HepG2 (cell line): ENCODE data around the gene KERA. TPM values are rescaled to one million over a fixed set of nuclear protein-coding genes. Genes with fewer than 3 reads are reported as not detected.

Experiments
- ATAC-seq: fragments of 200-7000 bp; cut with Tn5 transposase; 3 replicates; pipeline ENCODE4 v1.9.1; 2020; ENCODE audit warnings: mild to moderate bottlenecking, moderate library complexity
- BruUV-seq: library from RNA; stranded (reverse); fragments of 400-500 nt; replicated peaks from 2 replicates; lab custom pipeline; 2021; lab: Mats Ljungman, UMichigan
- CTCF ChIA-PET: fragments of 300-600 bp; formaldehyde crosslinking; extraction: SDS; loops from one replicate; lab custom pipeline; 2021; ENCODE audit warnings: low total read pairs, inconsistent platforms, low intra/inter-chr PET ratio; lab: Yijun Ruan, JAX
- POLR2A ChIA-PET: fragments of 350-600 bp; sonication (Branson Sonifier 250); formaldehyde crosslinking; loops from one replicate; lab custom pipeline; 2020; ENCODE audit warnings: antibody characterized with exemption, inconsistent platforms; lab: Yijun Ruan, JAX
- DNase-seq: peaks from one replicate; pipeline ENCODE4 v3.0.0-alpha.2; 2015; ENCODE audit warnings: low spot score
- FAIRE-seq: peaks from 3 replicates; lab custom pipeline; 2011; peaks lifted over from hg19 to GRCh38; lab: Jason Lieb, UNC
- H2AFZ ChIP-seq: one replicate; pipeline ENCODE4 v1.6.1; 2011; ENCODE audit warnings: low read length, inconsistent platforms
- H3K27ac ChIP-seq: fragments of 300-600 bp; 3 replicates; pipeline ENCODE4 v1.8.0; 2011; ENCODE audit warnings: mixed run types, mild to moderate bottlenecking, mixed read lengths, low read length, inconsistent platforms; ENCODE audit not compliant: insufficient read depth; ENCODE audit errors: extremely low read length
- H3K27me3 ChIP-seq, 2 experiments: fragments of 200-600 bp in 1 of 2; 2 replicates in 1 of 2; 3 replicates in 1 of 2; pipeline versions ENCODE4 v1.6.0 to v1.8.0; 2011; ENCODE audit warnings: low read length in 2 of 2, mild to moderate bottlenecking in 2 of 2, moderate library complexity in 2 of 2, inconsistent platforms in 1 of 2; ENCODE audit not compliant: insufficient read depth in 2 of 2, control insufficient read depth in 1 of 2
- H3K36me3 ChIP-seq, 2 experiments: fragments of 200-600 bp in 1 of 2; replicated peaks in 1 of 2; 2 replicates in 1 of 2; 3 replicates in 1 of 2; pipeline versions ENCODE4 v1.5.1 to v1.8.0; 2011; ENCODE audit warnings: low read length in 2 of 2, inconsistent platforms in 1 of 2; ENCODE audit not compliant: insufficient read depth in 2 of 2, control insufficient read depth in 1 of 2
- H3K4me1 ChIP-seq: 2 replicates; pipeline ENCODE4 v1.5.1; 2012; ENCODE audit warnings: low read length, inconsistent platforms; ENCODE audit not compliant: insufficient read depth
- H3K4me2 ChIP-seq: 2 replicates; pipeline ENCODE4 v1.6.0; 2011; ENCODE audit warnings: low read depth, low read length, inconsistent platforms
- H3K4me3 ChIP-seq, 3 experiments: fragments of 200-600 bp in 1 of 3; sonication (generic), shearing (Covaris generic) in 1 of 3; replicated peaks in 1 of 3; 2 replicates each; pipeline ENCODE4 v1.5.1; 2011 to 2016; ENCODE audit warnings: low read length in 3 of 3, inconsistent platforms in 2 of 3, low read depth in 2 of 3, mild to moderate bottlenecking in 2 of 3, control low read depth in 1 of 3, mixed read lengths in 1 of 3; ENCODE audit not compliant: insufficient read depth in 1 of 3
- H3K79me2 ChIP-seq: one replicate; pipeline ENCODE4 v1.6.1; 2011; ENCODE audit warnings: low read length, inconsistent platforms; ENCODE audit not compliant: insufficient read depth
- H3K9ac ChIP-seq: 2 replicates; pipeline ENCODE4 v1.6.0; 2011; ENCODE audit warnings: mild to moderate bottlenecking, low read depth, low read length, inconsistent platforms; ENCODE audit not compliant: insufficient read depth
- H3K9me3 ChIP-seq: 2 replicates; pipeline ENCODE4 v1.5.1; 2012; ENCODE audit warnings: mild to moderate bottlenecking, low read length
- H4K20me1 ChIP-seq: 2 replicates; pipeline ENCODE4 v1.6.0; 2011; ENCODE audit warnings: inconsistent platforms, mild to moderate bottlenecking, low read length, moderate library complexity; ENCODE audit not compliant: insufficient read depth
- BHLHE40 ChIP-seq: IDR thresholded peaks from 2 replicates; pipeline ENCODE4 v1.6.1; 2011; ENCODE audit warnings: low read length, improper control_type of control experiment
- CBX5 ChIP-seq: sonication (generic); formaldehyde crosslinking; IDR thresholded peaks from 2 replicates; pipeline ENCODE4 v1.4.0; 2020; ENCODE audit warnings: missing genetic modification reagents, borderline replicate concordance
- DRAP1 ChIP-seq: IDR thresholded peaks from 2 replicates; pipeline ENCODE4 v1.6.1; 2016; ENCODE audit warnings: missing genetic modification reagents, missing compliant biosample characterization
- EZH2 ChIP-seq: conservative IDR thresholded peaks from 2 replicates; pipeline ENCODE4 v1.6.1; 2012; ENCODE audit warnings: mild to moderate bottlenecking, low read depth, low read length, moderate library complexity
- HNRNPL ChIP-seq: fragments of 200-400 bp; formaldehyde crosslinking; IDR thresholded peaks from 2 replicates; pipeline ENCODE4 v1.6.1; 2017; ENCODE audit warnings: mild to moderate bottlenecking, low read depth, low read length
- MAZ ChIP-seq, 2 experiments: sonication (generic) in 1 of 2; formaldehyde crosslinking in 1 of 2; IDR thresholded peaks; 2 replicates each; pipeline versions ENCODE4 v1.5.0 to v1.6.1; 2012 to 2020; ENCODE audit warnings: low read depth in 2 of 2, mild to moderate bottlenecking in 2 of 2, borderline replicate concordance in 1 of 2, improper control_type of control experiment in 1 of 2, low read length in 1 of 2, missing genetic modification reagents in 1 of 2, moderate library complexity in 1 of 2
- NCOA2 ChIP-seq: sonication (generic); formaldehyde crosslinking; IDR thresholded peaks from 2 replicates; pipeline ENCODE4 v1.8.0; 2022; ENCODE audit warnings: inconsistent platforms
- NFRKB ChIP-seq: fragments of 450-650 bp; IDR thresholded peaks from 2 replicates; pipeline ENCODE4 v1.6.1; 2017
- ZBTB20 ChIP-seq: sonication (generic); formaldehyde crosslinking; IDR thresholded peaks from 2 replicates; pipeline ENCODE4 v1.8.1; 2023; ENCODE audit warnings: missing genetic modification reagents, low read depth, mild to moderate bottlenecking, borderline replicate concordance
- ZMYM4 ChIP-seq: sonication (generic); formaldehyde crosslinking; IDR thresholded peaks from 2 replicates; pipeline ENCODE4 v1.8.1; 2023; ENCODE audit warnings: mild to moderate bottlenecking, missing genetic modification reagents
- ZNF276 ChIP-seq: sonication (generic); formaldehyde crosslinking; IDR thresholded peaks from 2 replicates; pipeline ENCODE4 v1.4.0; 2020; ENCODE audit warnings: mild to moderate bottlenecking, low read depth, missing genetic modification reagents
- ZNF317 ChIP-seq: sonication (generic); formaldehyde crosslinking; IDR thresholded peaks from 2 replicates; pipeline ENCODE4 v1.5.0; 2020; ENCODE audit warnings: mild to moderate bottlenecking, missing genetic modification reagents
- ZNF33A ChIP-seq: sonication (generic); formaldehyde crosslinking; IDR thresholded peaks from 2 replicates; pipeline ENCODE4 v1.5.1; 2020; ENCODE audit warnings: missing genetic modification reagents, mild to moderate bottlenecking, moderate library complexity, borderline replicate concordance
- ZNF501 ChIP-seq: sonication (generic); formaldehyde crosslinking; IDR thresholded peaks from 2 replicates; pipeline ENCODE4 v1.5.1; 2020; ENCODE audit warnings: mild to moderate bottlenecking, moderate library complexity, missing genetic modification reagents
- ZNF510 ChIP-seq: sonication (generic); formaldehyde crosslinking; IDR thresholded peaks from 2 replicates; pipeline ENCODE4 v1.4.0; 2020; ENCODE audit warnings: low read depth, mild to moderate bottlenecking, missing genetic modification reagents
- ZNF7 ChIP-seq: IDR thresholded peaks from 2 replicates; pipeline ENCODE4 v1.6.1; 2016; ENCODE audit warnings: missing biosample characterization, missing genetic modification reagents
- ZNF720 ChIP-seq: sonication (generic); formaldehyde crosslinking; IDR thresholded peaks from 2 replicates; pipeline ENCODE4 v1.4.0; 2020; ENCODE audit warnings: missing genetic modification reagents
- ZNF75D ChIP-seq: sonication (generic); formaldehyde crosslinking; IDR thresholded peaks from 2 replicates; pipeline ENCODE4 v1.8.1; 2023; ENCODE audit warnings: missing genetic modification reagents, mild to moderate bottlenecking, borderline replicate concordance
- WGBS: methylation state at CpG from one replicate; pipeline ENCODE4 v1.1.6; 2017; ENCODE audit warnings: low lambda C conversion rate; 5-methylcytosine and 5-hydroxymethylcytosine counted together
- in situ Hi-C: cut with HindIII; loops from 2 replicates; pipeline ENCODE4 v1.10.0; 2017; ENCODE audit warnings: low pct_unique_long_range_greater_than_20kb; ENCODE audit not compliant: extremely low pct_ligation_motif_present
- intact Hi-C: fragments of 100-400 bp; cut with micrococcal nuclease; formaldehyde crosslinking; loops from one replicate; pipeline ENCODE4 v1.10.0; 2022; ENCODE audit not compliant: unreplicated experiment
- polyA plus RNA-seq, 8 experiments: library from polyadenylated mRNA; depleted of rRNA in 3 of 8; stranded (reverse) in 7 of 8; unstranded in 1 of 8; fragments of >200 nt; fragmentation: Illumina TruSeq in 4 of 8; extraction: Trizol in 4 of 8; gene quantifications; 2 replicates each; pipeline versions ENCODE4 v1.2.1 to v1.2.3, GENCODE V29; 2011 to 2016; ENCODE audit warnings: low read depth in 4 of 8, missing spikeins in 1 of 8, mixed read lengths in 1 of 8; ENCODE audit not compliant: insufficient read depth in 1 of 8
- total RNA-seq, 5 experiments: library from RNA; depleted of rRNA; stranded (reverse); fragments of >200 nt; fragmentation: Illumina TruSeq; extraction: Trizol; gene quantifications; 2 replicates each; pipeline ENCODE4 v1.2.3, GENCODE V29; 2016; ENCODE audit warnings: low read depth in 1 of 5

The KERA gene
- total and polyA plus RNA-seq, 2 of the 13 experiments (the other 11 are each of a cell fraction or from before 2014, with no cell fraction given) = not detected

GRCh38 chr12:91077228-91077954 lies 19.6 kb upstream of the KERA start:
- in situ Hi-C loops = no loop called here
- H3K27ac ChIP-seq = no peak overlapping the region
- H4K20me1 ChIP-seq = no peaks in the 10 kb centered on the region
- WGBS = 1% methylated on average over 5 of the region's 5 CpGs
- POLR2A ChIA-PET = no interaction called here
- intact Hi-C loops = no loop called here
- ATAC-seq (no peak), DNase-seq (no peak), FAIRE-seq (no peak)
- no peaks in the 10 kb centered on the region for H3K9me3 ChIP-seq
- no peak for TF ChIP-seq ZNF75D (CRISPR knock-in tag)
- TF ChIP-seq NCOA2 (CRISPR knock-in tag) = no peak
- no peak for TF ChIP-seq ZNF33A (CRISPR knock-in tag)
- no peak for TF ChIP-seq DRAP1 (CRISPR knock-in tag)
- no peak for TF ChIP-seq ZNF276 (CRISPR knock-in tag)
- no peak for TF ChIP-seq ZNF720 (CRISPR knock-in tag)
- no peak for TF ChIP-seq ZNF510 (CRISPR knock-in tag)
- no peak for TF ChIP-seq NFRKB
- TF ChIP-seq MAZ (IDR thresholded peaks at IDR 0.05; ENCODE audit: borderline replicate concordance, low read depth, low read length) = no peak
- no peak for TF ChIP-seq MAZ (CRISPR knock-in tag; IDR thresholded peaks at IDR 0.05; ENCODE audit: low read depth)
- no peak for TF ChIP-seq ZNF7 (CRISPR knock-in tag)
- no peak for TF ChIP-seq ZBTB20 (CRISPR knock-in tag)
- TF ChIP-seq EZH2 = no peak
- TF ChIP-seq ZNF317 (CRISPR knock-in tag) = no peak
- TF ChIP-seq ZMYM4 (CRISPR knock-in tag) = no peak
- no peak for TF ChIP-seq HNRNPL
- no peak for TF ChIP-seq BHLHE40
- no peak for TF ChIP-seq ZNF501 (CRISPR knock-in tag)
- no peak for TF ChIP-seq CBX5
- no peaks in the 10 kb centered on the region for H3K27me3 ChIP-seq
- no peak overlapping the region for H3K4me2 ChIP-seq
- BruUV-seq = no TSS peak
- H2AFZ ChIP-seq = no peak overlapping the region
- CTCF ChIA-PET = no interaction called here
- H3K4me3 ChIP-seq = no peak overlapping the region
- no peak overlapping the region for H3K9ac ChIP-seq
- no peaks in the 10 kb centered on the region for H3K36me3 ChIP-seq
- no peaks in the 10 kb centered on the region for H3K4me1 ChIP-seq
- H3K79me2 ChIP-seq = no peaks in the 10 kb centered on the region
